Activated T-cell treated with anti-CD3 and anti-CD28 coated beads for 24 hours (primary cell): ENCODE measurements around the gene LOC101059915.
"Not testable (repeated sequence)": the region's sequence is repeated elsewhere in the genome, so short reads cannot be mapped to it uniquely, and the experiment has no call there.

ENCODE experiments used
- DNase-seq: peaks from one replicate; pipeline ENCODE4 v3.0.0-alpha.2; 2020; ENCODE audit warnings: low read depth

LOC101059915 gene

DNA sequence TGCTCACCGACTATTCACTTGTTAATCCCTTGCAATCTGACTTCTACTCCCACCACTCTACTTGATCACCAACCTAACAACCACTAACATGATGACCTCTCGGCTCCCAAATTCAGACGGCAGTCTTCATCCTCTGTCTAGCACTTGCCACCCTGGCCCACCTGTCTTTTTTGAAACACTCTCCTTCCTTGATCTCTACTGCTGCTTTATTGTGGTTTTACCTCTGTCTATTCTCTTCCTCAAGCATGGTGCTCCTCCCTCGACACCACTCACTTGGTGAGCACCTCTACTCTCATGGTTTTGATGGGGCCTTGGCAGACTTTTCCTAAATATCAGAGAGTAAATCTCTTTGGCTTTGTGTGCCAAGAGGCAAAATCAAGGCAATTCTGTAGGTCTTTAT is 27.3 kb upstream of the LOC101059915 start:
- DNase-seq: no peak

DNA sequence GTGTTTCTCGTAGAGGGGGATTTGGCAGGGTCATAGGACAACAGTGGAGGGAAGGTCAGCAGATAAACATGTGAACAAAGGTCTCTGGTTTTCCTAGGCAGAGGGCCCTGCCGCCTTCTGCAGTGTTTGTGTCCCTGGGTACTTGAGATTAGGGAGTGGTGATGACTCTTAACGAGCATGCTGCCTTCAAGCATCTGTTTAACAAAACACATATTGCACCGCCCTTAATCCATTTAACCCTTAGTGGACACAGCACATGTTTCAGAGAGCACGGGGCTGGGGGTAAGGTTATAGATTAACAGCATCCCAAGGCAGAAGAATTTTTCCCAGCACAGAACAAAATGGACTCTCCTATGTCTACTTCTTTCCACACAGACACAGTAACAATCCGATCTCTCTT is 22.9 kb upstream of the LOC101059915 start:
- not testable (repeated sequence) for DNase-seq

DNA sequence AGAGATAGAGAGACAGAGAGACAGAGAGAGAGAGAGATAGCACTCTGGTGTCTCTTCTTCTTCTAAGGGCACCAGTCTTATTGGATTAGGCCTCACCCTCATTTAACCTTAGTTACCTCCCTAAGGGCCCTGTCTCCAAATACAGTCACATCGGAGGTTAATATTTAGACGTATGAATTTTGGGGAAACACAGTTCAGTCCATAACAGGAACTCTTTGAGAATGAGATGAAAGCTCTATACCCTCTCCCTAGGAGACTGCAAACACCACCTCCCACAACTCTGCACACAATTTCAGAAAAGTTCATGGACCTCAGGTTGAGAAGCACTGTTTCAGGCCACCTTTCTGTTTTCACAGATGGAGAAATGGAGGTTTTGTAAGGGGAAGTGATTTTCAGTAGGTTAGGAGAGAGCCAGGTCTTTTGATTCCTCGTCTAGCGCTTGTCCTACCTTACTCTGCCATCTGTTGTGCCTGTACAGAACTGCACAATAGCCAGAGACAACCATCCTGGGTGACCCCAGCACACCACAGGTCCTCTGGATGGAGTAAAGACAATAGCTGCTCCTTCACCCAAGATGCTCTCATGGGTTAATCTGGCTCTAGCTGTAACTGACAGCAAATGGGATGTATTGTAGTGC is 16.9 kb upstream of the LOC101059915 start:
- DNase-seq: no peak

DNA sequence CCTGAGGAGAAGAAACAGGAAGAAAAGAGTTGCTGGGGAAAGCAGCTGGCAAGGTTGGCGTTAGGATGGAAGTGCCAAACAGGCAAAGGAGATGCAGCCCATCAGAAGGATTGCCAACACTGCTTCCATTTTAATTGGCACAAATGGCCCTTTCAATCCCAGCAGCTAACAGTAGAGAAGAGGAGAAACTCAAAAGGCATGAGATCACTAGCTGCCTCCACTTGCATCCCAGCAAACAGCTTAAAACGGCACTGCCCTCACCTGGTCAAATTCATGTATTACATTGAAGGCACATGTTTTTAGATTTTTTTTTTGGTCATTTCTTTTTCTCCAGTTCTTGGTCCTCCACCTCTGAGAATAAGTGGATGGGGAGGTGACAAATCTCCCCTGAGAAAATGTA is 14.9 kb upstream of the LOC101059915 start:
- peak; percentile 45 for DNase-seq

DNA sequence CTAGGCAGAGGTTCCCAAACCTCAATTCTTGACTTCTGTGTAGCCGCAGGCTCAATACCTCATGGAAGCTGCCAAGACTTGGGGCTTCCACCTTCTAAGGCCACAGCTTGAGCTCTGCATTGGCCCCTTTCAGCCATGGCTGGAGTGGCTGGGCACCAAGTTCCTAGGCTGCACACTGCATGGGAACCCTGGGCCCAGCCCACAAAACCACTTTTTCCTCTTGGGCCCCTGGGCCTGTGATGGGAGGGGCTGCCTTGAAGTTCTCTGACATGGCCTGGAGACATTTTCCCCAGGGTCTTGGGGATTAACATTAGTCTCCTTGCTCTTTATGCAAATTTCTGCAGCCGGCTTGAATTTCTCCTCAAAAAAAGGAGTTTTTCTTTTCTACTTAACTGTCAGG is 14.0 kb upstream of the LOC101059915 start:
- DNase-seq: no peak

DNA sequence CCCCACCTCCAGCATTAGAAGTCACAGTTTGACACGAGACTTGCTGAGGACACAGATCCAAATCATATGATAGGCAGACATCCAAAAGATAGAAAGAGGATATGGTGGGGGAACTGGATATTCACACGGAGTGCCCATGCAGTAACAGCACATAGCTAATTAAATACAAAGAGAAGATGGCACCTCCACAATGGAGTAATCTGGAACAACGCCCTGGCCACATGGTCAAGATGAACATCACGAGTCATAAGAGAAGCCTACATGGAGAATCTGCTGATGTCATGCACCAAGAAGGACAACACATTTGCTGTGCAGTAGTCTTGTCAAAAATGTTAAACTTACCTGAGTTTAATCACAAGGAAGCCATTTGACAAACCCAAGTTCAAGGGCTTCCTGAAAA is 10.1 kb upstream of the LOC101059915 start:
- DNase-seq: no peak

DNA sequence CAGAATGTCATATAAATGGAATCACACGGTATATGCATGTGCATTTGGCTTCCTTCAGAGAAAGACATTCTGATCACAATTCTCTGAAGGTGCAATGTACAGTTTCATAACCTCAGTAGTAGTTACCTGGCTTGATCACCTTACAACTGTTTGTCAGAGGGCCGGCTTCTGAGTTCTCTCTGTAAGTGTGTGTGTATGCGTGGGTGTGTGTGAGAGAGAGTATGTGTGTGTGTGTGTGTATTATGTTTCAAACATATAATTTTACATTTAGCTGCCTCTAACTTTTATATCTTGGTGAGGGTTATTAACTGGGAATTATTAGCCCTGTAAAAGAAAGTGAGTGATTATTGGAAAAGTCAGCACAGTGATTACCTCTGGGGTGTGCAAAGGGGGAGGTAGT is 8.0 kb upstream of the LOC101059915 start:
- no peak for DNase-seq

DNA sequence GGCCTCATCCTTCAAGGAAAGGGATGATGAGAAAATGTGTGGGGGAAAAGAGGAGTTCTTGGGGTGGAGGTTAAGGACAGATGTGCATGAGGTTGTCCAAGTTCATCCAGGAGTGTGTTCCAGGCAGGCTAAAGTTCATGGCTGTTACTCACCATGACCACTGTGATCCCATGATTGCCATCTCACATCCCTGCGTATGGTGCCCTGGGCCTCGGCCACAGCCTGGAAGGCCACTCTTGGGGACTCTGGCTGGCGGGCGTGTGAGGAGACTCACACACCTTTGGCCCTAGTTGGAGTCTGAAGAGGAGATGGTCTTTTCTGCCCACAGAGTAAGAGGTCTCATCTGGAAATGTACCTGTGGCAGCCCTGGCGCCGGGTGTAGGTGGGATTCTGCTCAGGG is 7.4 kb upstream of the LOC101059915 start:
- no peak for DNase-seq

DNA sequence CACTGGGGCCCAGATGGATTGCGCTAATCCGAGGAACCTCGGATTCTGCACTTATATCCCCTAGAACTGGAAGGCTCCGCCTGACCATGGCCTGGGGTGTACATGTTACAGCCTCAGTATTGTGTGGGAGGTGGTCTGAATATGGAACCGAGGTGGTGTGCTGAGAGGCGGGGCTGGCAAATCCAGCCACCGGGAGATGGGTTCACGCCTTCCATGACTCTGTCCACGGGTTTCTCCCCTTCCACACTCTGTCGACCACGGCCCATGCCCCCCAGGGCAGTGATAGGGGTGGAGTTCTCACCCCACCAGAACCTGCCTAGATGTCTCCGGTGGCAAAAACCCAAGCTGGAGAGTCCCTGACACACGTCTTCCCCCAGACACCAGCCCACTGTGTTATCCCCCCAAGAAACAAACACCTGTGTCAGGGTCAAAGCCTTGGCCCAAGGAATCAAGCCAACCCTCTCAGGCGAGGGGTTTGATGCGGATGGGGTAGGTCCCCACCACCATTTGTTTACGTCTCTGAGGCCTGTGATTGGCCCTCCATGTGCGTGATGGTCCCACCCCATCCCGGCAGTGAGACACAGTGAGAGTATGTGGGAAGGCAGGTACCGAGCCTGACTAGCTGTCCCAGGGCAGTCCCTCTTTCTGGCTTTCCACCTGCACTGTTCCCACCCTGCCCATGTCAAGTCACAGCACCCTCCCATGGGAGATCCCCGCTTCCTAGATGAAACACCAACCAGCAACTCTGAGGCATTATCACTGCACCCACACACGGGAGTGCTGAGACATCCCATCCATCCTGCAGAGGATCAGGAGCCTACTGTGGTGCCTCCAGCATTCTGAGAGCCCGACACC is 6.6 kb upstream of the LOC101059915 start:
- DNase-seq: no peak

DNA sequence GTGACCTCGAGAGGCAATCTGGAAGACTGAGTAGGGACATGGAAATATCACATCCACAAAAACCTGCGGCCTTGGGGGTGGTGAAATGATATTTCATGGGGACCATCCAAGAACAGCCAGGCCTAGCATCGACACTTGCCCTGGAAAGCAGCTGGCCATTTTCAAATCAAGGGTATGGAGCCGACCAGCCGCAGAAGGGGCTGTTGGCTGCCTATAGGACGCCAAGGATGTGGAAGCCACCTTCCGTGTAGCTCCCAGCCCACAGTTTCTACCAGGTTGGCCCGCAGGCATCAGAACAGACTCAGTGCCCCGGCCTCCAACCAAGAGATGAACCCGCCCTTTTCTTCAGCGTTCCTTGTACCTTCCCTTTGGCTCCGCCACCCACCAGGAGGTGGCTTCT is 5.4 kb upstream of the LOC101059915 start:
- no peak for DNase-seq

DNA sequence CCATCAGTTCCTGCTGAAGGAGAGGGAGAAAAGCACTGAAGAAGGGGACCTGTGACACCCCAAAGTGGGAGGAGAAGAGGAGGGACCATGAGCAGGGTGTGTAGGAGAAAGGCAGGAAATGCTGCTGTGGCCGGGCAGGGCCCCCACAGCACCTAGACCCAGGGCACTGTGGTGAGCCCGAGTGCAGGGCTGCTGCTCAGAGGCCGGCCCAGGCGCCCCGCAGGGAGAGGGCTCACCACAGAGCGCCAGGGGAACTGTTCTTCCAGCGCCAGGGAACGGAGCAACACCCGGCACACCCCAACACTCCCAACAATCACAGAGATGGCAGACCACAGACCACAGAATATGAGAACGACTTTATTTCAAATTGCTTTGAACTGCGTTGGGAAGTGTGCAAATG is 4.7 kb upstream of the LOC101059915 start:
- DNase-seq: not testable (repeated sequence)

DNA sequence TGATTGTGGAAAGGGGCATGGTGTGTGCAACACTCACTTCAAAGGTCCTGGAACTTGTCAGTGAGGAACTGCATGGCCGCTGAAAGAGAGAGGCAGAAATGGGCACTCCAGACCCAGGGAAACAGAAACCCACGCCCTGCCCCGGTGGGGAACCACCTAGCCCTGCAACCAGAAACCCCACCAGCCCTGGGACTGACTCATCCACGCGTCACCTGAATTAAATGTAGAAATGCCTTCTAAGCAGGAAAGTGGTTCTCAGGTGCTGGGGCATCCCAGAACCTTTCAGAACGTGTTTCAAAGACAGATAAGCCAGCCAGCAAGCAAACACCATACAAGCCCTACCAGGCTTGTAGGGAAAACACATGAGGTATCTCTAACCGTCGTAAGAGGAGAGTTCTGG is 4.1 kb upstream of the LOC101059915 start:
- peak; percentile 52 for DNase-seq

DNA sequence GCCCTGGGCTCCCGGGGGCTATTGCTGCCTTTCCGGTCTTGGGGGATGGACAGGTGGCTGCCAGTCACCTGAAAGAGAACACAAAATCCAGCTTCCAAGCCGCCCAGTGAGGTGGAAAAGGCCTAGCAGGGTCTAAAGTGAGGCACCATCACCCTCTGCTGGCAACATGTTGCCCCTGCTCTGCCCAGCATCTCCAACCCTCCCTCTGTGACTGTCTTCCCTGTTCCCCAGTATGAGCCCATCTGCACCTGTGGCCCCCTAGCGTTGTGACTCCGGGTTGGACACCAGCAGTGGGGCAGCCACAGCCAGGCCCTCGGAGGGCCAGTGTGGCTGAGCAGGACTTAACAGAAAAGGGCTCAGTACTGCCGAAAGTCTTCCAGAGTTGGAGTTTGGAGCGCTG is 3.1 kb upstream of the LOC101059915 start:
- not testable (repeated sequence) for DNase-seq

DNA sequence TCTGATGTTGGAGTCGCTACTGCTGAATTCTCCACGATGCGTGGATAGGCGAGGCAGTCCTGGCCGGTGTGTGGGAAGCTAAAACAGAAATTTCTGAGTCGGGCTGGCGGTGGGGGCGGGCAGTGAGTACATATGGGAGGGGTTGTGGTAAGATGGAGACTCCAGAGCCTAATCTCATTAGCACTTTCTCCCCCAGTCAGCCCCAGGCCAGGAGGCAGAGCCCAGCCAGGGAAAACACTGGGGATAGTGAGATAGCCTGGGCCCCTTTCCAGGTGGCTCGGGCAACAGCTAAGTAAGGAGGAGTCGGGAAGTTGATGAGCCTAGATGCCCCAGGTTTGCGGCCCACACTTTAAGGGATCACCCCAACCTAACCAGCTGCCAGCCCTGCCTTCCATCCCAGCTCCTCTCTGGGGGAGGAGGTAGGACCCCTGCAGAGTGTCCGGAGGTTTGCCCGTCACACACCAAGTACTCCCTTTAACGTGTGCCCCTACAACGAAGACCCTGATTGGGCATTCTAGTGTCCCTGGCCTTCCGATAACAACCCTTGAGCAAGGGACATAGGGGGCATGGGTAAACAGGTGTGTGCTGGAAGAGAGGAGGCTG is 2.4 kb upstream of the LOC101059915 start:
- no peak for DNase-seq

DNA sequence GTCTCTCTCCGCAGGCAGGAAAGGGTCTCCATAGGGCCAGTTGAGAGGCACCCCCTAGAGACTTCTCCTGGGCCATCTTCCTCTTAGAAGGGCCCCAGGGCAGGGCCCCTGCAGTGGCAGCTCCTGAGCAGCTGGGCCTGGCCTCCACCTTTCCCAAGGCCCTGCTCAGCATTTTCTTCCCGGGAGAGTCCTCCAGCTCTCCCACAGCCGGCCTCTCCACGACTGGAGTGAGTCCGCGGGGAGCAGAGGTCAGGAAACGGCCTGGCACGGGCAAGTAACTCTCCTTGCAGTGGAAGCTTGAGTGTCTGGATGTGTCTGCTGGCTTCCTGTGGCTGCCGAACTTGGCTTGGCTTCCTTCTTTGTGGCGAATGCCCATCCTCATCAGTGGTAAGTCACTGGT is 1.6 kb upstream of the LOC101059915 start:
- no peak for DNase-seq

DNA sequence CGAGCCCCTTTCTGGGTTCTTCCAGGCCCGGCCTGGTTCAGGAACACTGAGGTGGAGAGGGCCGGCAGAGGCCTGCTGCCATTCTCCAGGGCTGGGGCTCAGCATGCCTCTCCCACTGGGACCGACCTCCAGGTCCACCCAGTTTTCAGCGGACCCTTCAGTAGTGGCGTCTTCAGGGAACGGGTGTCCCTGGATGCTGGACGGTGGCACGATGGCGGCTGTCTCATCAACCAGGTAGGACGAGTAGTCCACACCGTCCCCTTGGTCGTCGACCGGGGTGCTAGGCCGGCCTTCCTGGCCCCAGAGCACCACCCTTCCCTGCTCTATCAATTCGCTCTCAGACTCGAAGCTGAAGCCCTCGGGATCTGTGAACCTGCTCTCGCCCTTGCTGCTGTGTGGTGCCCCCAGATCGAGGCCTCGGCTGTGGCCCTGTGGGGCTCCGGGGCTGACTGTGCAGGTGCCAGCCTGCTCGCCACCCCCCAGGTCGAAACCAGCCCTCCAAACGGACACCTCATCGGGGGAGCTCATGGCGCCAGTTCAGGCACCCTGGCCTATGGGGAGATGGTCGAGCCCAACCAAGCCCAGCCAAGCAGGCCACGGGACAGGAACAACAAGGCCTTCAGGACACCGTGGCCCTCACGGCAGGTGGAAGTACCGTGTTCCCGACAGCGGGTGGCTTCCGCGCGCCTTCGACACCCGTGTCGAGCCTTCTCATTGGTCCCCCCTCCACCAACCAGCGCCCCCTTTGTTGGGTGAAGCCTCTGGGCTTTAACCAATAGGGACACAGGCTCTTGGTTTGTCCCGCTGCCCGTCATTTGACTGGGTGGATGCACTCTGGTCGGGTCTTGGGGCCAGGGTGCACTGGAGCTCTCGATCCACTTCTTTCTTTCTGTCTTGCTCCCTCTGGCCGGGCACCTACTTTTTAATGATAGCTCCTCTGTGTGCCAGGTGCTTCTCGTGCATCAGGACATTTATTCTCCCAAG is 814 bp upstream of the LOC101059915 start:
- no peak for DNase-seq

DNA sequence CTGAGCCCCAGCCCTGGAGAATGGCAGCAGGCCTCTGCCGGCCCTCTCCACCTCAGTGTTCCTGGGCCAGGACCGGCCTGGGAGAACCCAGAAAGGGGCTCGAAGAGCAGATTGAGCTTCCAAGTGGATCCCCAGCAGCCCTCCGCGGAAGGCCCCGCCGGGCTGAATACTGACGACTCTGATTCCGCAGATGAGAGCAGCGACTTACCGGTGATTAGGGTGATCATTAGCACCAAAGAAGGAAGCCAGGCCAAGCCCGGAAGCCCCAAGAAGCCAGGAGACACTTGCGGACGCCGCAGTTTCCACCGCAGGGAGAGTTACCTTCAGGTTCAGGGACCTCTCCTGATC is 876 bp downstream of the LOC101059915 start:
- DNase-seq: no peak

DNA sequence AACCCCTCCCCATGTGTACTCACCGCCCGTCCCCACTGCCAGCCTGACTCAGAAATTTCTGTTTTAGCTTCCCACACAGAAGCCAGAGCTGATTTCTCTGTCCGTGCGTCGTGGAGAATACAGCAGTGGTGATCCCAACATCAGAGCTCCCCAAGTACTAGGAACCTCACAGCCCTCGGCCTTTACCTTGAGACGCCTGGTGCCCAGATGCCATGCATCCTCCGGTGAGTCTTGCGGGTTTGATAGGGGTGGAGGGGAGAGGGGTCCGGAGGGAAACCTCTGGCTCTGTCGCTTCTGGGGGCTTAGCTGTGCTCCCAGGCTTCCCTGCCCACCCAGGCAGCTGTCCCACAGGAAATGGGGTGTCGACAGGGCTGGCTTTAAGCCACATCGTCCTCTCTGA is 2.1 kb downstream of the LOC101059915 start:
- no peak for DNase-seq

DNA sequence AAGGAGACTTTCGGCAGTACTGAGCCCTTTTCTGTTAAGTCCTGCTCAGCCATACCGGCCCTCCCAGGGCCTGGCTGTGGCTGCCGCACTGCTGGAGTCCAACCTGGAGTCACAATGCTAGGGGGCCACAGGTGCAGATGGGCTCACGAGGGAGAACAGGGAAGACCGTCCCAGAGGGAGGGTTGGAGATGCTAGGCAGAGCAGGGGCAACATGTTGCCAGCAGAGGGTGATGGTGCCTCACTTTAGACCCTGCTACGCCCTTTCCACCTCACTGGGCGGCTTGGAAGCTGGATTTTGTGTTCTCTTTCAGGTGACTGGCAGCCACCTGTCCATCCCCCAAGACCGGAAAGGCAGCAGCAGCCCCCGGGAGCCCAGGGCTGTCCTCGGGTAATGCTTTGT is 2.6 kb downstream of the LOC101059915 start:
- peak; percentile 11 for DNase-seq

DNA sequence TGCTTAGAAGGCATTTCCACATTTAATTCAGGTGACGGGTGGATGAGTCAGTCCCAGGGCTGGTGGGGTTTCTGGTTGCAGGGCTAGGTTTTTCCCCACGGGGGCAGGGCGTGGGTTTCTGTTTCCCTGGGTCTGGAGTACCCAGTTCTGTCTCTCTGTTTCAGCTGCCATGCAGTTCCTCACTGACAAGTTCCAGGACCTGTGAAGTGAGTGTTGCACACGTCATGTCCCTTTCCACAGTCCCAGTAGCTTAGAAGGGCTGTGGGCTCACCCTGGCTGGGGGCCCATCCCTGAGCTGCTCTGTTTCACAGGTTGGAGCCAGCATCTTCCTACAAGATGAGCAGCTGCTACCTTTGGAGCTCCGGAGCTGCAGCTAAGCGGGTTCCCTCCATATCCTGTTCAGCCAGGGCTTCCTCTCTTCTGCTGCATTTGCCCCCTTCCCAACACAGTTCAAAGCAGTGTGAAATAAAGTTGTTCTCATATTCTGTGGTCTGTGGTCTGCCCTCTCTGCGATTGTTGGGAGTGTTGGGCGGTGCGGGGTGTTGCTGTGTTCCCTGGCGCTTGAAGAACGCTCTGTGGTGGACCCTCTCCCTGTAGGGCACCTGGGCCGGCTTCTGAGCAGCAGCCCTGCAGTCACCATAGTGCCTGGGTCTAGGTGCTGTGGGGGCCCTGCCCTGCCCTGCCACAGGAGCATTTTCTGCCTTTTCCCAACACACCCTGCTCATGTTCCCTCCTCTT is 3.9 kb downstream of the LOC101059915 start:
- peak; percentile 52 for DNase-seq

DNA sequence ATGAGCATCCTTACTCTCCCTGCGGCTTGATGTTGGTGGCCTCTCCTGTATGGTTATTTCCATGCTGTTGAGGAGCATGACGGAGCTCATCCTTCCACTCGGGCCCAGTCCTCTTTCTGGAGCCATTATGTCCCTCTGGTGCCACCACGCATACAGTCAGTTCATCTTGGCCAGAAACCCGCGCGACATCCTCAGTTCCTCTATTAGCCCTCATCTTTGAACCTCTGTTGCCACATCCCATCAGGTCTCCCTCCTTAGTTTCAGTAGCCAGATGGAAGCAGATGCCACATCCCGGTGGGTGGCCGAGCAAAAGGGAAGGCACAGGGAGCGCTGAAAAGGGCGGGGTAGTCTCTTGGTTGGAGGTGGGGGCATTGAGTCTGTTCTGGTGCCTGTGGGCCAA is 4.6 kb downstream of the LOC101059915 start:
- no peak for DNase-seq
